ENCODE results near the gene MTM1.

Gene MTM1

DNA sequence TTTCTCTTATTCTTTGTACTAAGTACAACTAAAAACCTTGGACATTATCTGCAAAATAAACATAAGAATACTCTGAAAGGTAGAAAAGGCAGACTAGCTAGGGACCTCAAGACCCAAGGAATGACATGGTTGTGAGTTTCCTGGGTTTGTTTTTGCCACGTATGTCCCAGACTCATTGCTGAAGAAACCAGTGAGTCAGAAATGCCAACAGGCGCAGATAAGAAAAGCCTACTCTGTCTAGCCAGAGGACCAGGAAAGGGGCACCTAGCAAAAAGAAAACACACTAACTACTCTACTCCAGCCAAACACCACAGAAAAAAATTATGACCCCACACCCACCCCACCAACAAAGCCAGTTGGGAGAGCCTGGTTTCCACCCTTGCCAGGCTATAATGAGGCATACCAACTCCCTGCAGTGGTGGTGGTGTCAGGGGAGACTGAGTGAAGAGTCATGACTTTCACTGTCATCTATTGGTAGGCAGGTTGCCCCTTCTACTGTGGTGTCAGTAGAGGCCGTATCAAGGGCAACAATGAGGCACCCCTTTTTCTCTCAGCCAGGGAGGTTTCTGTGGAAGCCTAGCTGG, 135.7 kb downstream of the MTM1 start:
- no peak for DNase-seq (ENCODE audit: low read depth in 2 of 2)

DNA sequence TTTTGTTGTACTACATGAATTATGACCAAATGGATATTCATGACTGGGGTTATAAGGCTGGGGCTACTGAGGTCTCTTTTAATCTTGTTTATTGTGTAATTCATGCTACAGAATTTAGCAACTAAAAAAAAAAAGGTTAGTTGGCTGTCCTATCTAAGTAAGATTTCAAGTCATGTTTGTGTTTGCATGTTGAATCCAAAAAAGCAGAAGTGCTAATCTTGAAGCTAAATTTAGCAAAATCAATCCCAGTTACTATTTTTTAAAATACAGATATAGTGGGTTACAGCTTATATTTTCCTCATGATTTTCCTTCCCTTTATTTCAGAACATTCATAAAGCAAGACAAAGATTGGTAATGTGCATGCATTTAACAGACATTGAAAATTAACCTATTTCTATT, 144.2 kb downstream of the MTM1 start:
- DNase-seq (ENCODE audit: low read depth in 2 of 2) = no peak

DNA sequence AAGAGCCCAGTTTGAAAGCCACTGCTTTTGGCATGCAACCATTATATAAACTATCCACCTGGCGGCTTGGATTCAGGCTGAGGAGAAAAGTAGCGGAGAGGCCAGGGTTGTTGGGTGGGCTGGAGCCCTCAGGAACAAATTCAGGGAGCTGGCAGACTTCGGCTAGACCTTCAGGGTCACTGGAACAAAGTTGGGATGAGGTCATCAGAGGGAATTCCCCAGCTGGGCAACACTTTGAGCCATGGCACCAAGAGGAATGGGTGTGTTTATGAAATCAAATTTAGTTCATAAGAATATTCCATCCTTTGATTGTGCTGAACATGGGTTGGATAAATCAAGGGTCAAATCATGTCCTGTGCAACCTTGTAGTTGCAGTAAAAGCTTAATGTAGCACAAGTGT, 146.8 kb downstream of the MTM1 start:
- no peak for DNase-seq (ENCODE audit: low read depth in 2 of 2)

DNA sequence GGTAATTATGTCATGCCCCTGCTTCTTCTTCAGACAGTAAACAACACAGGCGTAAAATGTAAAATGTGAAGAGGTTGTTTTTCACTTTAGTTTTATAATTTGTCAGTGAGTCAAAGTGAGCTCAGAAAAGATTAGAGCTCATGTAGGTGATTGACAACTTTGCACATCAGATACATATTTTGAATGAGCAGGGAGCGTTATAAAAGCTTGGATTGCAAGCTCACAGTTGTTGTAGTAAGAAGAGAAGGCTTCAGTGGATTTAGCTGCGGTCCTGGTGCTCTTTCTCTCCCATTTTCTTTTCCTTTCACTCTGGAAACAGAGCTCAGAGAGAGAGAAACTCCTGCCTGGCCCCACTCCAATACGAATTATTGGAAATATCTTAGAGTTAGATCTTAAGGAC, 151.2 kb downstream of the MTM1 start:
- DNase-seq (ENCODE audit: low read depth in 2 of 2) = no peak

Data from stimulated activated CD4-positive, alpha-beta T cell treated with anti-CD3 and anti-CD28 coated beads, Interleukin-12 subunit alpha, Interleukin-12 subunit beta, amount 100 ng/mL, for 24 hours (primary cell).